Muscle layer of duodenum (tissue), 2 donors: ENCODE data around the gene GLS2.

Source experiments
- H3K27ac ChIP-seq: one replicate; pipeline ENCODE4 v1.7.0; 2013; ENCODE audit warnings: mild to moderate bottlenecking, low read length
- H3K27me3 ChIP-seq: one replicate; pipeline ENCODE4 v1.7.0; 2013; ENCODE audit warnings: low read depth, mild to moderate bottlenecking, control low read depth, low read length
- H3K36me3 ChIP-seq, 2 donors: one replicate each; pipeline ENCODE4 v1.7.0; 2013; ENCODE audit warnings: low read length in 2 of 2, control low read depth in 1 of 2, mild to moderate bottlenecking in 1 of 2; ENCODE audit not compliant: insufficient read depth in 2 of 2, control insufficient read depth in 1 of 2
- H3K4me1 ChIP-seq, 2 donors: one replicate each; pipeline ENCODE4 v1.7.0; 2013; ENCODE audit warnings: low read length in 2 of 2, mild to moderate bottlenecking in 2 of 2, control low read depth in 1 of 2, moderate library complexity in 1 of 2; ENCODE audit not compliant: insufficient read depth in 2 of 2, control insufficient read depth in 1 of 2
- H3K4me3 ChIP-seq, 2 donors: one replicate each; pipeline ENCODE4 v1.7.0; 2013; ENCODE audit warnings: low read length in 2 of 2, low read depth in 1 of 2, mild to moderate bottlenecking in 1 of 2
- H3K9me3 ChIP-seq, 2 donors: one replicate each; pipeline ENCODE4 v1.7.0; 2013; ENCODE audit warnings: low read length in 2 of 2, control low read depth in 1 of 2, mild to moderate bottlenecking in 1 of 2; ENCODE audit not compliant: control insufficient read depth in 1 of 2
- donor health status: healthy.

Gene GLS2

DNA sequence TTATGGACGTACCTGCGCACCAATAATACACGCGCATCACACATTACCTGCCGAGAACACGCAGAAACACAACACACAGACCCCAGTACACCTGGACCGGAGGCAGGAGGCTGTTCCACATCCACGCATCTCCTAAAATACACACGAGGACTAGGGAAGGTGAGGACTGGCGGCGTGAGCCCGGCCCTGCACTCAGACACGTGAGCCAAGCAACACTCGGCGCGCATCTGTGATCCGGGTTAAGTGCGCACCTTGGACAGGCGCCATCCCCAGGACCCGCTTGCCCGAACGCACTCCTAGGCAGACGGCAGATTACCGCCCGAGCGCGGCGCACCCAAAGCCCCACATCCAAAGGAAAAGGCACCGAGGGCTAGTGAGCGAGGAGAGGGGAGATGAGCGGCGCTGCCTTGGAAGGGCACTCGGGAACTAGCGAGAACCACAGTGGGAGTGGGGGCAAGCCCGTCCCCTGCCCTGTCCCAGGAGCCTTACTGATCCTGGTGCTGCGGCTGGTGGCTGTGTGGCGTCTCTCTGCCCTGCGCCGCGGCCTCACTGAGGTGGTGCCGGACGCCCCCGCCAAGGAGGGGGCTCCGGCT, 417 bp downstream of the GLS2 start:
- no peaks in the 10 kb centered on the region for H3K27me3 ChIP-seq
- H3K27ac ChIP-seq = no peak overlapping the region
- H3K36me3 ChIP-seq = no peaks in the 10 kb centered on the region
- no peaks in the 10 kb centered on the region for H3K9me3 ChIP-seq
- peaks cover 0 to 9% of the 10 kb centered on the region in 2 donors for H3K4me1 ChIP-seq
- H3K4me3 ChIP-seq = peak overlapping the region; percentile 57 to 84

DNA sequence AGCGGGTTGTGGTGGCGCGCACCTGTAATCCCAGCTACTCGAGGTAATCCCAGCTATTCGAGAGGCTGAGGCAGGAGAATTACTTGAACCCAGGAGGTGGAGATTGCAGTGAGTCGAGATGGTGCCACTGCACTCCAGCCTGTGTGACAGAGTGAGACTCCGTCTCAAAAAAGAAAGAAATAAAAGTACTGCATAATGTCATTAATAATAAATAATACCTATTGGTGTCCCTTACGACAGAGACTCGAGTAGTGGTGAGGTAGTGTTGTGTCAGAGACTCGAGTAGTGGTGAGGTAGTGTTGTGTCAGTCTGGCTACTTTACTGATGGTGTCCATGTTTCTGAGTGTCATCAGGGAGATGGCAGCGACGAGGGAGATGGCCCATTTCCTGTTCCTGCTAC, 1.3 kb downstream of the GLS2 start:
- Histone ChIP-seq H3K36me3 (no peaks in the 10 kb centered on the region), H3K9me3 (no peaks in the 10 kb centered on the region), H3K27me3 (no peaks in the 10 kb centered on the region), H3K4me3 (no peak overlapping the region), H3K27ac (no peak overlapping the region), H3K4me1 (peaks cover 0 to 9% of the 10 kb centered on the region in 2 donors)

DNA sequence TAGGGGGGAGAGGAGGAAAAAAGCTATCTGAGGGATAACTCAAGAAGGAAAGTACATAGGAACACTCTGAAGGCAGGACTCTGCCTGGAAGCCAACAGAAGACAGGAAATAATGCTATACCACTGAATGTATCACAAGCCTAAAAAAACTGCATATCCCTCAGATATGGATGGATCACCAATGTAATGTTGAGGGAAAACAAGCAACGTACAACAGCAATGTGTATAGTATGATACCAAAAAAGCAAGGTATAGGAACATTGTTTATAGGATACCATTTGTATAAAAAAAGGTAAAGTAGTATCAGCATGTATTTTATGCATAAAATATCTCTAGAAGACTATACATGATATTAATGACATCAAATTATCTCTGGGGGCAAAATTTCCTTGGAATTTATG, 3.4 kb downstream of the GLS2 start:
- Histone ChIP-seq H3K27ac (no peak overlapping the region), H3K4me3 (no peak overlapping the region), H3K4me1 (peaks cover 0 to 9% of the 10 kb centered on the region in 2 donors), H3K27me3 (no peaks in the 10 kb centered on the region), H3K36me3 (no peaks in the 10 kb centered on the region), H3K9me3 (no peaks in the 10 kb centered on the region)

DNA sequence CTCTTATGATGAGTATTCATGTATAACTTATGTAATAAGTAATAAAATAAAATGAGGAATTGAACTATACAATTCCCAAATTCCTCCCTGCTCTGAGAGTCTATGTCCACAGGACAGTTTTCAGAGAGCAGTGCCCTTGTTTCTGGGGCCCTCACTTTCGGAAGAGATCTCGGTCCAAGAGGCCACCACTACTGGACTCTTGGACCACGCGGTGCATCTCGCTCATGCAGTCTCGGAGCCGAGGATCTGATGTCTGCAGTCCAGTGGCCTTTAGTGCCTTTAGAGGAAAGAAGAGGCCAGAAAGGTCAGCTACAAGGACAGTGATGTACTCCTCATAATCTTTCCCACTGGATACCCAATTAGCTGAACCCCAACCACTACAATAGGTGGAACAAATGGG, 8.3 kb downstream of the GLS2 start:
- Histone ChIP-seq H3K27me3 (no peaks in the 10 kb centered on the region), H3K4me1 (no peaks in the 10 kb centered on the region), H3K36me3 (no peaks in the 10 kb centered on the region), H3K9me3 (no peaks in the 10 kb centered on the region), H3K4me3 (no peak overlapping the region), H3K27ac (no peak overlapping the region)

DNA sequence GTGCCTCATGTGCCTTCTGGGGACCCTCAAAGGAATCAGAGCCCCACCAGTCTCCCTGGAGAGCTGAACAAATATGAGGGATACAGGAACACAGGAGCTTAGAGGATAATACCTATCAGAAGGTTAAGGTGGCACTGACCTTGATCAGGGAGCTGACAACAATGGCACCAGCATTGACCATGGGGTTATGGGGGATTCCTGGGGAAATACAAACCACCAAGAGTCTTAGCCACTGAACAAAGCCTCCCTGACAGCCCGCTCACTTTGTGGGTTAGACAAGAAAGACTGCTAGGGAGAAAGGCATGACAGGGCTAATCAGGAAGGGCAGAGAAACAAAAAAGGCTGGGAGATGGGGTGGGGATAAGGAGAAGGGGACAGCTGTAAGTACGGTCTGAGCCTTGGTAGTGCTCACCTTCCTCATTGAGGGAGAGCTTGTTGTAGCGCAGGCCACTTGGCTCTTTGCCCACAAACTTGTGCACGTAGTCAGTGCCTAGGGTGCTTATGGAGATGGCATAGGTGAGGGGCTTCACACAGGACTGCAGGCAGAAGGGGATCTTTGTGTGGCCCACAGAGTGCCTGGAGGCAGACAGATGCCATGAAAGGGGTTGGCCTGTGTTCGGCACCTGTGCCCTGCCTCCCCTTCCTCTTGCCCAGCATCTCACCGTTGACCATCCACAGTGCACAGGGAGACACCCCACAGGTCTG, 10.3 kb downstream of the GLS2 start:
- Histone ChIP-seq H3K27ac (no peak overlapping the region), H3K27me3 (no peaks in the 10 kb centered on the region), H3K9me3 (no peaks in the 10 kb centered on the region), H3K4me3 (no peak overlapping the region), H3K4me1 (no peaks in the 10 kb centered on the region), H3K36me3 (no peaks in the 10 kb centered on the region)

DNA sequence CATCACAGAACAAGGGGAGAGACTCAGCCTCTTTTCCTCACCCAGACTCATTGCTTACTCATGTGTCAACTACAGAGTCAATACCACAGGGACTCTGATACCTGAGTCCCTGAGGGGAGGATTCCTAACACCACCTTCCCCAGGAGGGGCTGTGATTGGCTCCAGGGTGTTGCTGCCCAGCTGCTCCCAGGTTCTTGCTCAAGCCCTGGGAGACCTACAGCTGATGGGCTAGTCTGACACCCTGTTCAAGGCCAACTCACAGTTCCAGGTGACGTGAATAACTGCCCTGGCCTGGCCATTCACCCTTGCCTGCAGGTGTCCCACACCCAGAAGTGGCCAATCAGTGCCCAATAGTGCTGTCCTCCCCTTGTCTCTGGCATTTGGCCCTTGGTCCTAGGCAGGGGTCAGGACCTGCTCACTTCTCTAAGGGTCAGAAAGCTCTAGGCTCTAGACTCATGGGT, 11.0 kb downstream of the GLS2 start:
- Histone ChIP-seq H3K27ac (no peak overlapping the region), H3K9me3 (no peaks in the 10 kb centered on the region), H3K4me1 (no peaks in the 10 kb centered on the region), H3K36me3 (no peaks in the 10 kb centered on the region), H3K27me3 (no peaks in the 10 kb centered on the region), H3K4me3 (no peak overlapping the region)

DNA sequence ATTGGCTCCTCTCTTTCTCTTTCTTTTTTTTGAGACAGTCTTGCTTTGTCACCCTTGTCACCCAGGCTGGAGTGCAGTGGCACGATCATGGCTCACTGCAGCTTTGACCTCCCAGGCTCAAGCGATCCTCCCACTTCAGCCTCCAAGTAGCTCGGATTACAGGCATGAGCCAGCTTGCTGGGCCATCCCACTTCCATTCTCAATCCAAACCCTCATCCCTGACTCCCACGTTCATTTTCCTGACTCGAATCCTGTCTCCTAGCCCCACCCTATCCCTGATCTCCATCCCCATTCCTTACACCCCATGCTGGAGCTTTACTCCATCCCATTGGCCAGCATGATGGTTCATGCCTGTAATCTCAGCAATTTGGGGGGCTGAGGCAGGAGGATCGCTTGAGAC, 11.8 kb downstream of the GLS2 start:
- no peak overlapping the region for H3K27ac ChIP-seq
- H3K27me3 ChIP-seq = no peaks in the 10 kb centered on the region
- H3K4me3 ChIP-seq = no peak overlapping the region
- no peaks in the 10 kb centered on the region for H3K4me1 ChIP-seq
- H3K36me3 ChIP-seq = peaks cover 0 to 3% of the 10 kb centered on the region in 2 donors
- no peaks in the 10 kb centered on the region for H3K9me3 ChIP-seq

DNA sequence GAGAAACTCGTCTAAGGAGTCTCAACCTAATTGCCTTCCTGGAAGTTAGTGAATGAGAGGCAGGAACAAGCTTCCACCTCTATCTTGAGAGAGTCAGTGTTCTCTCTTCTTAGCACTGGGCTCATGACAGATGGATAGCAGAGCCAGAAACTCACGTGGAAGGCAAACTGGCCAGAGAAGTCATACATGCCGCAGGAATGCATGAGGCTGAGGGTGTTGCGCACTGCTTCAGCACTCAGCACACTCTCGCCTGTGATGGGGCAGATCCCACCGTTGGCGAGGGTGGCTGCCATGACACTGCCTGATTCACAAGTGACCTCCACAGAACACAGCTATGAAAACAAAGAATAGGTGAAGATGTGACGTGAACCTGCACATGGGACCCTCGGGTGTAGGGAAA, 13.6 kb downstream of the GLS2 start:
- Histone ChIP-seq H3K4me3 (no peak overlapping the region), H3K27ac (no peak overlapping the region), H3K27me3 (no peaks in the 10 kb centered on the region), H3K36me3 (peaks cover 0 to 3% of the 10 kb centered on the region in 2 donors), H3K9me3 (no peaks in the 10 kb centered on the region), H3K4me1 (peaks cover 4 to 6% of the 10 kb centered on the region in 2 donors)

DNA sequence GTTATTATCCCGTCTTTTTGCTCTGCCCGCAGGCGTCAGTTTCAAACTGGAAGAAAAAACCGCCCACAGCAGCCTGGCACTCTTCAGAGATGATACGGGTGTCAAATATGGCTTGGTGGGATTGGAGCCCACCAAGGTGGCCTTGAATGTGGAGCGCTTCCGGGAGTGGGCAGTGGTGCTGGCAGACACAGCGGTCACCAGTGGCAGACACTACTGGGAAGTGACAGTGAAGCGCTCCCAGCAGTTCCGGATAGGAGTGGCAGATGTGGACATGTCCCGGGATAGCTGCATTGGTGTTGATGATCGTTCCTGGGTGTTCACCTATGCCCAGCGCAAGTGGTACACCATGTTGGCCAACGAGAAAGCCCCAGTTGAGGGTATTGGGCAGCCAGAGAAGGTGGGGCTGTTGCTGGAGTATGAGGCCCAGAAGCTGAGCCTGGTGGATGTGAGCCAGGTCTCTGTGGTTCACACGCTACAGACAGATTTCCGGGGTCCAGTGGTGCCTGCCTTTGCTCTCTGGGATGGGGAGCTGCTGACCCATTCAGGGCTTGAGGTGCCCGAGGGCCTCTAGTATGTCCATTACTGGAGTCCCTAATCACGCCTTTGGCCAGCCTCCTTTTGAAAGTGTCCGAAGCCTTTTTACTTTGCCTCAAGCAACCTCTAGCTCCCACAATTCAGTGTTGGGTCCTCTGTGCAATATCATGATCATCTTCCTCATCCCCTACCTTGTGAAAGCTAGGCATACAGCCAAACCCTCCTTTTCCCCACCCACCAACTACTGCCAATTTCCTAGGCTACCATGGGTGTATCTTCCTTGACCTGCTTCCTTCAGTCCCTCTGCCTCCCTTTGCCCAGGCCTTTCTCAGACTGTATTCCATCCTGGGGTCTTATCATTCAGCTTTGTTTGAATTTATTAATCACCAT, 18.7 kb downstream of the GLS2 start:
- H3K27ac ChIP-seq = peak overlapping the region; percentile 98
- H3K9me3 ChIP-seq = no peaks in the 10 kb centered on the region
- H3K4me1 ChIP-seq = peaks cover 9 to 10% of the 10 kb centered on the region in 2 donors
- H3K4me3 ChIP-seq = peak overlapping the region; percentile 88 to 99
- no peaks in the 10 kb centered on the region for H3K27me3 ChIP-seq
- H3K36me3 ChIP-seq = peaks cover 0 to 3% of the 10 kb centered on the region in 2 donors

DNA sequence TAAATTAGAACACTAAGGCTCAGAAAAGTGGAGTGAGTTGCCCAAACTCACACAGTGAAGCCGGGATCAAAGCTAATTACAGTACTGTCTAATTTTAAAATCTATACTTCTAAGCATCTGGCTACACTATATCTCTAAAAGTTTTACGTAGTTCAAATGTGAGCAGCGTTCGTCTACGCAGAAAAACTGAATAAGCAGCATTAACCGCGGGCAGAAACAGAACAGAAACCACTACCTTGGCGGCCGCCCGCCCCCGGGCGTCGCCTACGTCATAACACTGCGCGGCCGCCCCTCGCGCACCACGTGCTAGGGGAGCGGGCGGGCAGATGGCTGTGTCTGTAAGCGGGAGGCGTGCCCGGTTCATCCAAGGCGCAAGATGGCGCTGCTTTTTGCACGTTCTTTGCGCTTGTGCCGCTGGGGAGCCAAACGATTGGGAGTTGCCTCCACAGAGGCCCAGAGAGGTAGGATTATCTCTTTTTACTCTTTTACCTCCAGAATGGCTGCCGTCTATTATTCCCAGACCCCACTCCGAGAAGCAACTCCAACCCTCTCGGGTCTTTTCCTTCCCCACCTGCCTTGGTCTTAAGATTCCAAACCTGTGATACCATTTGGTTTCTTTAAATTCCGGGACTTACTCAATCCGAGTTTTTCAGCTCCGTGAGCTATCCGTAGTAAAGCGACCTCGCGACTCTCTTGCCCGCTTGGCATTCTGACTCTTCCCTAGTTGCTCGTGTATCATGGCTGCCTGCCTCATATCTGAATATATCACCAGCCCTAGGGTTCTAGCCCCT, 19.6 kb downstream of the GLS2 start, which contains the start of gene SPRYD4:
SPRYD4 (plus strand) TSS at position 363 of the 791 bp plus-strand sequence; CDS start at position 377, 14 bp downstream.
- Histone ChIP-seq H3K27me3 (no peaks in the 10 kb centered on the region), H3K36me3 (peaks cover 0 to 3% of the 10 kb centered on the region in 2 donors), H3K27ac (peak within 1 kb of the TSS; percentile 98), H3K4me3 (peak within 1 kb of the TSS; percentile 88 to 99), H3K9me3 (no peaks in the 10 kb centered on the region), H3K4me1 (peaks cover 9 to 10% of the 10 kb centered on the region in 2 donors)
